ENCODE measurements around the gene MAP4K4. TPM values are rescaled to one million over a fixed set of nuclear protein-coding genes. Genes with fewer than 3 reads are reported as not detected.

Gene MAP4K4
- total and polyA plus RNA-seq, 2 of the 13 experiments (the other 11 are each of a cell fraction or from before 2014, with no cell fraction given), result 105 to 264 TPM

GRCh38 chr2:101766871-101767739, 69.6 kb downstream of the MAP4K4 start (continued):
- TF ChIP-seq ZNF546 (CRISPR knock-in tag; conservative IDR thresholded peaks at IDR 0.05) (no peak), ZNF292 (CRISPR knock-in tag; IDR thresholded peaks at IDR 0.05; ENCODE audit: borderline replicate concordance, low read depth) (peak; percentile 83; the same call in 1 of the 2 replicates), ZNF460 (CRISPR knock-in tag; IDR thresholded peaks at IDR 0.05; ENCODE audit: borderline replicate concordance) (no peak), KDM1A (CRISPR knock-in tag; IDR thresholded peaks at IDR 0.05) (no peak), PCBP1 (IDR thresholded peaks at IDR 0.05; ENCODE audit: borderline replicate concordance, low read depth, low read length) (no peak), ZNF644 (CRISPR knock-in tag; IDR thresholded peaks at IDR 0.05; ENCODE audit: low read depth) (no peak; the same call in 1 of the 2 replicates), U2AF1 (optimal IDR thresholded peaks at IDR 0.05; ENCODE audit: low read depth, low read length) (no peak), DNMT1 (CRISPR knock-in tag; IDR thresholded peaks at IDR 0.05) (no peak), ZBTB40 (IDR thresholded peaks at IDR 0.05) (no peak), ZBTB40 (CRISPR knock-in tag; IDR thresholded peaks at IDR 0.05) (no peak), ZBTB39 (CRISPR knock-in tag; IDR thresholded peaks at IDR 0.05) (no peak), ZNF414 (CRISPR knock-in tag; IDR thresholded peaks at IDR 0.05) (0 out of 2 replicates have a peak, but pooled peaks have one; percentile 38), MIER3 (CRISPR knock-in tag; IDR thresholded peaks at IDR 0.05; ENCODE audit: borderline replicate concordance) (peak; percentile 59; the same call in 1 of the 2 replicates), BORCS8-MEF2B (CRISPR knock-in tag; IDR thresholded peaks at IDR 0.05) (no peak), TSC22D2 (CRISPR knock-in tag; IDR thresholded peaks at IDR 0.05; ENCODE audit: borderline replicate concordance) (0 out of 2 replicates have a peak, but pooled peaks have one; percentile 57), MED8 (CRISPR knock-in tag; IDR thresholded peaks at IDR 0.05; ENCODE audit: insufficient replicate concordance) (no peak)
